SH-SY5Y (cell line): ENCODE data around the gene IRF7.

Experiments used
- GATA2 ChIP-seq: IDR thresholded peaks from 2 replicates; pipeline ENCODE4 v1.6.1; 2011; ENCODE audit warnings: mild to moderate bottlenecking, low read depth, low read length
- GATA3 ChIP-seq: IDR thresholded peaks from 2 replicates; pipeline ENCODE4 v1.6.1; 2011; ENCODE audit warnings: low read depth, mild to moderate bottlenecking, low read length, moderate library complexity

The IRF7 gene

GRCh38 chr11:628056-628455, 12.3 kb upstream of the IRF7 start:
- TF ChIP-seq GATA3 (no peak), GATA2 (no peak)

- TF ChIP-seq GATA2 (no peak), GATA3 (no peak)
These were observed 11.5 kb upstream of the IRF7 start for GRCh38 chr11:627308-627576.

GRCh38 chr11:626475-627307, 10.9 kb upstream of the IRF7 start, which contains the start of gene SCT:
SCT (minus strand) TSS chr11:627181; CDS start chr11:627143, 38 bp downstream.
- no peak for TF ChIP-seq GATA2
- no peak for TF ChIP-seq GATA3

GRCh38 chr11:625636-626268, 10.0 kb upstream of the IRF7 start:
- no peak for TF ChIP-seq GATA2
- TF ChIP-seq GATA3: no peak

GRCh38 chr11:624705-625635, 9.2 kb upstream of the IRF7 start, which contains the start of gene CDHR5:
CDHR5 (minus strand) TSS chr11:624955; CDS start chr11:624902, 53 bp downstream.
- TF ChIP-seq GATA3 (no peak), GATA2 (no peak)

- TF ChIP-seq GATA3: no peak
- TF ChIP-seq GATA2: no peak
These were observed 8.4 kb upstream of the IRF7 start for GRCh38 chr11:623999-624704.

- no peak for TF ChIP-seq GATA2
- TF ChIP-seq GATA3: no peak
These were observed 7.7 kb upstream of the IRF7 start for GRCh38 chr11:623349-623869.

- no peak for TF ChIP-seq GATA3
- TF ChIP-seq GATA2: no peak
These were observed 6.1 kb upstream of the IRF7 start for GRCh38 chr11:621838-622237.

- TF ChIP-seq GATA2 (no peak), GATA3 (no peak)
These were observed 5.4 kb upstream of the IRF7 start for GRCh38 chr11:620935-621814.

GRCh38 chr11:620201-620600, 4.5 kb upstream of the IRF7 start:
- no peak for TF ChIP-seq GATA3
- TF ChIP-seq GATA2: no peak

GRCh38 chr11:619628-620050, 3.9 kb upstream of the IRF7 start:
- TF ChIP-seq GATA2 (no peak), GATA3 (no peak)

GRCh38 chr11:618856-619627, 3.3 kb upstream of the IRF7 start:
- no peak for TF ChIP-seq GATA2
- TF ChIP-seq GATA3: no peak
